WTC11 (cell line): ENCODE results near the gene MRPS30. TPM values are rescaled to one million over a fixed set of nuclear protein-coding genes. Genes with fewer than 3 reads are reported as not detected.
"Not testable (repeated sequence)": the region's sequence is repeated elsewhere in the genome, so short reads cannot be mapped to it uniquely, and the experiment has no call there.

Source experiments
- ATAC-seq: fragments of 200-7000 bp; cut with Tn5 transposase; 2 replicates; pipeline ENCODE4 v1.10.0; 2021; ENCODE audit warnings: mild to moderate bottlenecking, moderate library complexity
- CTCF ChIA-PET: fragments of 300-600 bp; sonication (Branson Sonifier 250); formaldehyde crosslinking; loops from one replicate; lab custom pipeline; 2021; ENCODE audit warnings: antibody characterized with exemption; lab: Charles Lee
- POLR2A ChIA-PET: fragments of 350-600 bp; sonication (Branson Sonifier 250); formaldehyde crosslinking; loops from one replicate; lab custom pipeline; 2021; ENCODE audit warnings: antibody characterized with exemption; lab: Charles Lee
- DNase-seq: peaks from one replicate; pipeline ENCODE4 v3.0.0; 2021; ENCODE audit warnings: low spot score
- H3K27ac Mint-ChIP-seq: 2 replicates; pipeline ENCODE4 v1.8.0; 2021; ENCODE audit warnings: mixed read lengths
- H3K27me3 Mint-ChIP-seq: 2 replicates; pipeline ENCODE4 v1.8.0; 2021; ENCODE audit warnings: low read depth, mild to moderate bottlenecking, moderate library complexity, mixed read lengths
- H3K36me3 Mint-ChIP-seq: 2 replicates; pipeline ENCODE4 v1.8.0; 2021; ENCODE audit warnings: mixed read lengths
- H3K4me1 Mint-ChIP-seq: 2 replicates; pipeline ENCODE4 v1.8.0; 2022; ENCODE audit warnings: mixed read lengths
- H3K4me3 Mint-ChIP-seq: 2 replicates; pipeline ENCODE4 v1.8.0; 2021; ENCODE audit warnings: mild to moderate bottlenecking, moderate library complexity, mixed read lengths
- H3K9me3 Mint-ChIP-seq: 2 replicates; pipeline ENCODE4 v1.8.0; 2021; ENCODE audit warnings: mixed read lengths
- ATF2 ChIP-seq: sonication (generic); formaldehyde crosslinking; IDR thresholded peaks from 2 replicates; pipeline ENCODE4 v1.8.1; 2022; ENCODE audit warnings: low read depth, missing genetic modification reagents, borderline replicate concordance
- ATF3 ChIP-seq: sonication (generic); formaldehyde crosslinking; conservative IDR thresholded peaks from 2 replicates; pipeline ENCODE4 v1.8.1; 2022; ENCODE audit warnings: mild to moderate bottlenecking, missing genetic modification reagents
- CBFB ChIP-seq: sonication (generic); formaldehyde crosslinking; IDR thresholded peaks from 2 replicates; pipeline ENCODE4 v1.8.1; 2022; ENCODE audit warnings: mild to moderate bottlenecking, low read depth, missing genetic modification reagents
- CREB1 ChIP-seq: sonication (generic); formaldehyde crosslinking; IDR thresholded peaks from 2 replicates; pipeline ENCODE4 v1.8.0; 2023; ENCODE audit warnings: mild to moderate bottlenecking, missing genetic modification reagents
- FOXK1 ChIP-seq: sonication (generic); formaldehyde crosslinking; IDR thresholded peaks from 2 replicates; pipeline ENCODE4 v1.8.0; 2022; ENCODE audit warnings: mild to moderate bottlenecking, moderate library complexity, missing genetic modification reagents
- JAZF1 ChIP-seq: fragments of 250-450 bp; sonication (Bioruptor Pico); IDR thresholded peaks from 2 replicates; pipeline ENCODE4 v1.9.0; 2021; ENCODE audit warnings: moderate library complexity, mild to moderate bottlenecking, inconsistent platforms
- KAT7 ChIP-seq: sonication (generic); formaldehyde crosslinking; IDR thresholded peaks from 2 replicates; pipeline ENCODE4 v1.8.1; 2023; ENCODE audit warnings: missing genetic modification reagents, mild to moderate bottlenecking, borderline replicate concordance
- NR3C1 ChIP-seq: sonication (generic); formaldehyde crosslinking; conservative IDR thresholded peaks from 2 replicates; pipeline ENCODE4 v1.8.1; 2023; ENCODE audit warnings: low read depth, mild to moderate bottlenecking, missing genetic modification reagents
- OVOL2 ChIP-seq: fragments of 250-450 bp; sonication (Bioruptor Pico); IDR thresholded peaks from 2 replicates; pipeline ENCODE4 v1.9.0; 2021; ENCODE audit warnings: mild to moderate bottlenecking, borderline replicate concordance
- PREB ChIP-seq: sonication (generic); formaldehyde crosslinking; IDR thresholded peaks from 2 replicates; pipeline ENCODE4 v1.8.1; 2022; ENCODE audit warnings: mild to moderate bottlenecking, missing genetic modification reagents, moderate library complexity, borderline replicate concordance
- PRRX2 ChIP-seq: fragments of 250-450 bp; sonication (Bioruptor Pico); IDR thresholded peaks from 2 replicates; pipeline ENCODE4 v1.8.0; 2021; ENCODE audit warnings: mild to moderate bottlenecking
- RORB ChIP-seq: fragments of 250-450 bp; sonication (Bioruptor Pico); IDR thresholded peaks from 2 replicates; pipeline ENCODE4 v1.9.0; 2021; ENCODE audit warnings: mild to moderate bottlenecking
- SOX15 ChIP-seq: fragments of 250-450 bp; sonication (Bioruptor Pico); IDR thresholded peaks from 2 replicates; pipeline ENCODE4 v1.9.0; 2021; ENCODE audit warnings: mild to moderate bottlenecking
- TEAD4 ChIP-seq: sonication (generic); formaldehyde crosslinking; IDR thresholded peaks from 2 replicates; pipeline ENCODE4 v1.8.0; 2022; ENCODE audit warnings: mild to moderate bottlenecking, missing genetic modification reagents
- ZNF263 ChIP-seq: sonication (generic); formaldehyde crosslinking; IDR thresholded peaks from 2 replicates; pipeline ENCODE4 v1.8.1; 2022; ENCODE audit warnings: low read depth, mild to moderate bottlenecking, moderate library complexity, missing genetic modification reagents
- ZNF532 ChIP-seq: fragments of 250-450 bp; sonication (Bioruptor Pico); IDR thresholded peaks from 2 replicates; pipeline ENCODE4 v1.9.0; 2021; ENCODE audit warnings: mild to moderate bottlenecking, borderline replicate concordance
- total RNA-seq: library from RNA; stranded (reverse); gene quantifications from 3 replicates; pipeline ENCODE4 v1.2.3, GENCODE V29; 2021
- TF ChIP-seq, protein P1 (sequence below): sonication (generic); formaldehyde crosslinking; IDR thresholded peaks from 2 replicates; pipeline ENCODE4 v1.8.1; 2023; ENCODE audit warnings: mild to moderate bottlenecking, missing genetic modification reagents, moderate library complexity

MRPS30 gene
- total RNA-seq, 1 experiment from 2014 or later = 83.9 TPM

GRCh38 chr5:44770780-44771717 is 37.7 kb upstream of the MRPS30 start:
- CTCF ChIA-PET = no interaction called here
- no peaks in the 10 kb centered on the region for H3K27me3 Mint-ChIP-seq
- H3K4me1 Mint-ChIP-seq = no peaks in the 10 kb centered on the region
- H3K27ac Mint-ChIP-seq = no peak overlapping the region
- H3K36me3 Mint-ChIP-seq = no peaks in the 10 kb centered on the region
- H3K4me3 Mint-ChIP-seq = no peak overlapping the region
- no peak for TF ChIP-seq ZNF263 (CRISPR knock-in tag)
- no peak for TF ChIP-seq RORB (CRISPR knock-in tag)
- TF ChIP-seq ATF2 (CRISPR knock-in tag) = no peak
- TF ChIP-seq FOXK1 (CRISPR knock-in tag) = no peak
- no peak for TF ChIP-seq TEAD4
- TF ChIP-seq, all 79 proteins: peak for 0
- POLR2A ChIA-PET = no interaction called here
- DNase-seq (no peak), ATAC-seq (no peak)
- no peaks in the 10 kb centered on the region for H3K9me3 Mint-ChIP-seq

DNA sequence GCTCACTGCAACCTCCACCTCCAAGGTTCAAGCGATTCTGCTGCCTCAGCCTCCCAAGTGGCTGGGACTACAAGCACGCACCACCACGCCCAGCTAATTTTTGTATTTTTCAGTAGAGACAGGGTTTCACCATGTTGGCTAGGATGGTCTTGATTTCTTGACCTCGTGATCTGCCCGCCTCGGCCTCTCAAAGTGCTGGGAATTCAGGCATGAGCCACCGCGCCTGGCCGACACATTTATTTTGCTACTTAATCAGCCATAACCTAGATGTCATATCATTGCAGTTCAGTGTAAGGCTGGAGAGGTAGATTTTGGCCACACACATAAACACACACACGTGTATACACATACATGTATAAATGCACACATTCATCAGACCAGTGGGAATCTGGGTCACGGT is 36.4 kb upstream of the MRPS30 start:
- H3K27me3 Mint-ChIP-seq, H3K4me1 Mint-ChIP-seq, ATAC-seq, H3K9me3 Mint-ChIP-seq, POLR2A ChIA-PET, H3K36me3 Mint-ChIP-seq, H3K27ac Mint-ChIP-seq, H3K4me3 Mint-ChIP-seq, DNase-seq, CTCF ChIA-PET: not testable (repeated sequence)

DNA sequence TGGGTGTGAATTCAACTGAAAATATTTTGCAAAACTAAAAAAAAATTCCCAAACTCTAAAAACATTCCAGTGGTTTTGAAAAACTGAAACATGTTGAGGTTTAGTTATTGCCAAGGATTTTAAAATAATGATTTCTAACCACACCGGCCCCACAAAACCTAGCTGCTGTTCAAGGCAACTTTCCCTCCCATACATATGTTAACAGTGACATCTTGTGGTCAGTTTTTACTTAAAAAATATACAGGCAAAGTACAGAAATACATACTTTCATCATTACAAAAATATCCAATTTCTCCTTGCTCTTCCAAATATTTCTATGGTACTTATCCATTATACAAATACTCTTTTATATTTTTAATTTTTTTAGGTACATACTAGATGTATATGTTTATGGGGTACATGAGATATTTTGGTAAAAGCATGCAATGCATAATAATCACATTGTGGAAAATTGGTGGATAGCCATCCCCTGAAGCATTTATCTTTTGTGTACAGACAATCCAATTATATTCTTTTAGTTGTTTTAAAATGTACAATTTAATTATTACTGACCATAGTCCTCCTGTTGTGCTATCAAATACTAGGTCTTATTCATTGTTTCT is 34.4 kb upstream of the MRPS30 start:
- Mint-ChIP-seq H3K4me3 (no peak overlapping the region), H3K36me3 (no peaks in the 10 kb centered on the region), H3K4me1 (no peaks in the 10 kb centered on the region), H3K27ac (no peak overlapping the region), H3K9me3 (no peaks in the 10 kb centered on the region), H3K27me3 (no peaks in the 10 kb centered on the region)
- CTCF ChIA-PET = interaction anchor here (0.6 to 1.6 kb wide), 9 partner anchors 10 to 1144 kb away, joined by 3 to 10 read pairs (median 4); no protein-coding TSS in a partner anchor
- ATAC-seq = no peak
- TF ChIP-seq OVOL2 = no peak
- TF ChIP-seq SOX15 = no peak
- TF ChIP-seq CBFB (CRISPR knock-in tag) = no peak
- POLR2A ChIA-PET = no interaction called here
- DNase-seq = no peak

DNA sequence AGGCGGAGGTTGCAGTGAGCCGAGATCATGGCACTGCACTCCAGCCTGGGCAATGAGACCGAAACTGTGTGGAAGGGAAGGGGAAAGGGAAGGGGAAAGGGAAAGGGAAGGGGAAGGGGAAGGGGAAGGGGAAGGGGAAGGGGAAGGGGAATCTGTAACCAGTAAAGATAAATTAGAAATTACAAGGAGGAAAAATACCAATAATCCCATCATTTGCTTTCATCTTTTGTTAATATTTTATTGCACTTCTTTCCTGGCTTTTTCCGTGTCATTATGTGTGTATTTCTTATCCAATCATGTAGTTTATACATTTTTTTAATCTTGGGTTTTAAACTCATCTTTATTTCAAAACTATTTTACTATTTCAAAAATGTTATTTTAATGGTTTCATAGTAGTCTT is 29.6 kb upstream of the MRPS30 start:
- H3K27ac Mint-ChIP-seq = no peak overlapping the region
- DNase-seq (no peak), ATAC-seq (no peak)
- H3K4me3 Mint-ChIP-seq = no peak overlapping the region
- H3K4me1 Mint-ChIP-seq = no peaks in the 10 kb centered on the region
- ChIA-PET CTCF (no interaction called here), POLR2A (no interaction called here)
- peaks cover 14% of the 10 kb centered on the region for H3K9me3 Mint-ChIP-seq
- no peaks in the 10 kb centered on the region for H3K27me3 Mint-ChIP-seq
- H3K36me3 Mint-ChIP-seq = no peaks in the 10 kb centered on the region
- TF ChIP-seq ZNF532 (no peak), PREB (CRISPR knock-in tag) (no peak), KAT7 (CRISPR knock-in tag) (no peak), JAZF1 (no peak), ATF3 (CRISPR knock-in tag) (no peak), CREB1 (CRISPR knock-in tag) (no peak), PRRX2 (CRISPR knock-in tag) (no peak), NR3C1 (CRISPR knock-in tag) (no peak)
- TF ChIP-seq, protein P1, sequence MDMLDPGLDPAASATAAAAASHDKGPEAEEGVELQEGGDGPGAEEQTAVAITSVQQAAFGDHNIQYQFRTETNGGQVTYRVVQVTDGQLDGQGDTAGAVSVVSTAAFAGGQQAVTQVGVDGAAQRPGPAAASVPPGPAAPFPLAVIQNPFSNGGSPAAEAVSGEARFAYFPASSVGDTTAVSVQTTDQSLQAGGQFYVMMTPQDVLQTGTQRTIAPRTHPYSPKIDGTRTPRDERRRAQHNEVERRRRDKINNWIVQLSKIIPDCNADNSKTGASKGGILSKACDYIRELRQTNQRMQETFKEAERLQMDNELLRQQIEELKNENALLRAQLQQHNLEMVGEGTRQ (CRISPR knock-in tag) = no peak
